ENCODE data around the gene CYBA. TPM values are rescaled to one million over a fixed set of nuclear protein-coding genes. Genes with fewer than 3 reads are reported as not detected.
A peak's percentile ranks its signal among the peaks of the same experiment; 100 is the strongest.

CYBA gene
- total and polyA plus RNA-seq, 9 of the 15 experiments (the other 6 are each of a cell fraction or from before 2014, with no cell fraction given): 0.34 to 683 (median 93.0) TPM

GRCh38 chr16:88627531-88628411 lies 23.1 kb downstream of the CYBA start (continued):
- TF ChIP-seq CTCF (IDR thresholded peaks at IDR 0.05 in 2 of 3, conservative IDR thresholded peaks at IDR 0.05 in 1 of 3; ENCODE audit: insufficient read depth in 2 of 3, low read depth in 1 of 3, low read length in 3 of 3): peak in 1 of 3 experiments; percentile 12; a peak in 1 of 6 replicates
- no peak for TF ChIP-seq ERF (CRISPR knock-in tag; IDR thresholded peaks at IDR 0.05)
- TF ChIP-seq CREB1 (IDR thresholded peaks at IDR 0.05): no peak
- no peak for TF ChIP-seq CREB1 (CRISPR knock-in tag; IDR thresholded peaks at IDR 0.05)
- TF ChIP-seq BACH1 (tag; IDR thresholded peaks at IDR 0.05): no peak
- peak; percentile 41; the same call in 1 of the 2 replicates for TF ChIP-seq POLR2G (IDR thresholded peaks at IDR 0.05; ENCODE audit: low read depth, low read length)
- TF ChIP-seq ASH1L (IDR thresholded peaks at IDR 0.05; ENCODE audit: borderline replicate concordance, low read depth, partially characterized antibody): no peak
- no peak for TF ChIP-seq MTF1 (CRISPR knock-in tag; IDR thresholded peaks at IDR 0.05; ENCODE audit: borderline replicate concordance)
- TF ChIP-seq, protein P1, sequence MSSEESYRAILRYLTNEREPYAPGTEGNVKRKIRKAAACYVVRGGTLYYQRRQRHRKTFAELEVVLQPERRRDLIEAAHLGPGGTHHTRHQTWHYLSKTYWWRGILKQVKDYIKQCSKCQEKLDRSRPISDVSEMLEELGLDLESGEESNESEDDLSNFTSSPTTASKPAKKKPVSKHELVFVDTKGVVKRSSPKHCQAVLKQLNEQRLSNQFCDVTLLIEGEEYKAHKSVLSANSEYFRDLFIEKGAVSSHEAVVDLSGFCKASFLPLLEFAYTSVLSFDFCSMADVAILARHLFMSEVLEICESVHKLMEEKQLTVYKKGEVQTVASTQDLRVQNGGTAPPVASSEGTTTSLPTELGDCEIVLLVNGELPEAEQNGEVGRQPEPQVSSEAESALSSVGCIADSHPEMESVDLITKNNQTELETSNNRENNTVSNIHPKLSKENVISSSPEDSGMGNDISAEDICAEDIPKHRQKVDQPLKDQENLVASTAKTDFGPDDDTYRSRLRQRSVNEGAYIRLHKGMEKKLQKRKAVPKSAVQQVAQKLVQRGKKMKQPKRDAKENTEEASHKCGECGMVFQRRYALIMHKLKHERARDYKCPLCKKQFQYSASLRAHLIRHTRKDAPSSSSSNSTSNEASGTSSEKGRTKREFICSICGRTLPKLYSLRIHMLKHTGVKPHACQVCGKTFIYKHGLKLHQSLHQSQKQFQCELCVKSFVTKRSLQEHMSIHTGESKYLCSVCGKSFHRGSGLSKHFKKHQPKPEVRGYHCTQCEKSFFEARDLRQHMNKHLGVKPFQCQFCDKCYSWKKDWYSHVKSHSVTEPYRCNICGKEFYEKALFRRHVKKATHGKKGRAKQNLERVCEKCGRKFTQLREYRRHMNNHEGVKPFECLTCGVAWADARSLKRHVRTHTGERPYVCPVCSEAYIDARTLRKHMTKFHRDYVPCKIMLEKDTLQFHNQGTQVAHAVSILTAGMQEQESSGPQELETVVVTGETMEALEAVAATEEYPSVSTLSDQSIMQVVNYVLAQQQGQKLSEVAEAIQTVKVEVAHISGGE (CRISPR knock-in tag; IDR thresholded peaks at IDR 0.05): 0 out of 6 replicates have a peak, but pooled peaks of 1 of the 3 experiments have one; percentile 17
- no peak for TF ChIP-seq ZNF384 (IDR thresholded peaks at IDR 0.05; ENCODE audit: low read depth, low read length)
- TF ChIP-seq IRF2 (CRISPR knock-in tag; IDR thresholded peaks at IDR 0.05): no peak
- no peak for TF ChIP-seq ZNF197 (CRISPR knock-in tag; IDR thresholded peaks at IDR 0.05; ENCODE audit: low read depth)
- TF ChIP-seq TBP (optimal IDR thresholded peaks at IDR 0.05; ENCODE audit: low read depth, low read length): no peak
- TF ChIP-seq ZFP30 (CRISPR knock-in tag; IDR thresholded peaks at IDR 0.05; ENCODE audit: borderline replicate concordance): no peak
- no peak for TF ChIP-seq ZNF354B (CRISPR knock-in tag; IDR thresholded peaks at IDR 0.05)
- TF ChIP-seq SNRNP70 (optimal IDR thresholded peaks at IDR 0.05; ENCODE audit: low read depth, low read length): no peak
- TF ChIP-seq SNAPC5 (CRISPR knock-in tag; IDR thresholded peaks at IDR 0.05): no peak
- no peak for TF ChIP-seq HINFP (tag; conservative IDR thresholded peaks at IDR 0.05; ENCODE audit: low read depth)
